ENCODE results near the gene HM13.

- no peak for TF ChIP-seq GABPA (IDR thresholded peaks at IDR 0.05; ENCODE audit: low read depth)
- TF ChIP-seq, protein P1, sequence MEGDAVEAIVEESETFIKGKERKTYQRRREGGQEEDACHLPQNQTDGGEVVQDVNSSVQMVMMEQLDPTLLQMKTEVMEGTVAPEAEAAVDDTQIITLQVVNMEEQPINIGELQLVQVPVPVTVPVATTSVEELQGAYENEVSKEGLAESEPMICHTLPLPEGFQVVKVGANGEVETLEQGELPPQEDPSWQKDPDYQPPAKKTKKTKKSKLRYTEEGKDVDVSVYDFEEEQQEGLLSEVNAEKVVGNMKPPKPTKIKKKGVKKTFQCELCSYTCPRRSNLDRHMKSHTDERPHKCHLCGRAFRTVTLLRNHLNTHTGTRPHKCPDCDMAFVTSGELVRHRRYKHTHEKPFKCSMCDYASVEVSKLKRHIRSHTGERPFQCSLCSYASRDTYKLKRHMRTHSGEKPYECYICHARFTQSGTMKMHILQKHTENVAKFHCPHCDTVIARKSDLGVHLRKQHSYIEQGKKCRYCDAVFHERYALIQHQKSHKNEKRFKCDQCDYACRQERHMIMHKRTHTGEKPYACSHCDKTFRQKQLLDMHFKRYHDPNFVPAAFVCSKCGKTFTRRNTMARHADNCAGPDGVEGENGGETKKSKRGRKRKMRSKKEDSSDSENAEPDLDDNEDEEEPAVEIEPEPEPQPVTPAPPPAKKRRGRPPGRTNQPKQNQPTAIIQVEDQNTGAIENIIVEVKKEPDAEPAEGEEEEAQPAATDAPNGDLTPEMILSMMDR (IDR thresholded peaks at IDR 0.05; ENCODE audit: insufficient read depth, low read length), result no peak
Observed at GRCh38 chr20:31579245-31579644, 65.0 kb downstream of the HM13 start.

Measured in HL-60 (cell line).